A549 (cell line): Measurements from ENCODE around the gene CUEDC2.

Source experiments
- GATA3 ChIP-seq: IDR thresholded peaks from 2 replicates; pipeline ENCODE4 v1.6.1; 2012; ENCODE audit warnings: borderline replicate concordance
- NR3C1 ChIP-seq: fragments of >200 bp; sonication (Bioruptor Twin); formaldehyde crosslinking; IDR thresholded peaks from 3 replicates; pipeline ENCODE4 v1.6.1; 2017
- TF ChIP-seq, protein P1 (sequence below): fragments of >200 bp; sonication (Bioruptor Twin); formaldehyde crosslinking; IDR thresholded peaks from 3 replicates; pipeline ENCODE4 v1.5.1; 2016
- TF ChIP-seq, protein P2 (sequence below): IDR thresholded peaks from 2 replicates; pipeline ENCODE4 v1.6.1; 2012

DNA sequence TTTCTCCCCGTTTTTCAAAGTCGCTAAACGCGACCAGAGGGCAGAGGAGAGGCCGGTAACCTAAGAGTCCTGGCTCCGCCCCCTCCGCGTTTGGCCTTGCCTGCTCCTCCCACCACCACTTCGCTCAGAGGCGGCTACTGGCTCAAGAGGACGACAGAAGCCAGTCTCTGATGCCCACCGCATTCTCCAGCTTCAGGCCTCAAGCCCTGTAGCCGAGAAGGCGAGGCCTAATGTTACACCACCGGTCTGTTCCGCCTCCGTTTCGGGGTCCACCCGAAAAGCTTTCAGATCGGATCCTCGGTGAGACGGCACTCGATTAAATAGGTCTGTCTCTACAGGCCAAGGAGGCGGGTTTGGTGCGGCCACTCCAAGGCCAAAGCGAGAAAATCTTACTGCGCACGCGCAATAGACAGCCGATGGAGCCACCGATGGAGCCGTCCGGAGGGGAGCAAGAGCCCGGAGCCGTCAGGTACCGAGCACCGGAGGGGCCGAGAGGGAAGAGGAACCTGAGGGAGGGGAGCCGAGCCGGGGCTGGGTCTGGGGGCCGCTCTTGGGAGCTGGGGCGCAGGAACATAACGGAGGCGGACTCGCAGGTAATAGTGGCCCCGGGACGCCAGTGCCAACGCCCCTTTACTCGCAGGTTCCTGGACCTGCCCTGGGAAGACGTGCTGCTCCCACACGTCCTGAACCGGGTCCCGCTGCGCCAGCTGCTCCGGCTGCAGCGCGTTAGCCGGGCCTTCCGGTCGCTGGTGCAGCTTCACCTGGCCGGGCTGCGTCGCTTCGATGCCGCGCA lies 11.5 kb downstream of the CUEDC2 start, which contains the start of gene FBXL15:
- TF ChIP-seq, protein P1, sequence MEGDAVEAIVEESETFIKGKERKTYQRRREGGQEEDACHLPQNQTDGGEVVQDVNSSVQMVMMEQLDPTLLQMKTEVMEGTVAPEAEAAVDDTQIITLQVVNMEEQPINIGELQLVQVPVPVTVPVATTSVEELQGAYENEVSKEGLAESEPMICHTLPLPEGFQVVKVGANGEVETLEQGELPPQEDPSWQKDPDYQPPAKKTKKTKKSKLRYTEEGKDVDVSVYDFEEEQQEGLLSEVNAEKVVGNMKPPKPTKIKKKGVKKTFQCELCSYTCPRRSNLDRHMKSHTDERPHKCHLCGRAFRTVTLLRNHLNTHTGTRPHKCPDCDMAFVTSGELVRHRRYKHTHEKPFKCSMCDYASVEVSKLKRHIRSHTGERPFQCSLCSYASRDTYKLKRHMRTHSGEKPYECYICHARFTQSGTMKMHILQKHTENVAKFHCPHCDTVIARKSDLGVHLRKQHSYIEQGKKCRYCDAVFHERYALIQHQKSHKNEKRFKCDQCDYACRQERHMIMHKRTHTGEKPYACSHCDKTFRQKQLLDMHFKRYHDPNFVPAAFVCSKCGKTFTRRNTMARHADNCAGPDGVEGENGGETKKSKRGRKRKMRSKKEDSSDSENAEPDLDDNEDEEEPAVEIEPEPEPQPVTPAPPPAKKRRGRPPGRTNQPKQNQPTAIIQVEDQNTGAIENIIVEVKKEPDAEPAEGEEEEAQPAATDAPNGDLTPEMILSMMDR, result no peak
- TF ChIP-seq, protein P2, sequence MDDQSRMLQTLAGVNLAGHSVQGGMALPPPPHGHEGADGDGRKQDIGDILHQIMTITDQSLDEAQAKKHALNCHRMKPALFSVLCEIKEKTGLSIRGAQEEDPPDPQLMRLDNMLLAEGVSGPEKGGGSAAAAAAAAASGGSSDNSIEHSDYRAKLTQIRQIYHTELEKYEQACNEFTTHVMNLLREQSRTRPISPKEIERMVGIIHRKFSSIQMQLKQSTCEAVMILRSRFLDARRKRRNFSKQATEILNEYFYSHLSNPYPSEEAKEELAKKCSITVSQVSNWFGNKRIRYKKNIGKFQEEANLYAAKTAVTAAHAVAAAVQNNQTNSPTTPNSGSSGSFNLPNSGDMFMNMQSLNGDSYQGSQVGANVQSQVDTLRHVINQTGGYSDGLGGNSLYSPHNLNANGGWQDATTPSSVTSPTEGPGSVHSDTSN, result peak; percentile 57; the same call in 1 of the 2 replicates
- TF ChIP-seq NR3C1 (no peak), GATA3 (peak; percentile 25; the same call in 1 of the 2 replicates)
